ENCODE results near the gene LRP1B. TPM values are rescaled to one million over a fixed set of nuclear protein-coding genes. Genes with fewer than 3 reads are reported as not detected.

The LRP1B gene
- total and polyA plus RNA-seq, 2 donors from 2014 or later: 0.69 to 1.2 TPM

GRCh38 chr2:141331127-141331526 lies 799.7 kb downstream of the LRP1B start:
- H3K36me3 ChIP-seq (ENCODE audit: control insufficient read depth in 2 of 3, insufficient read depth in 3 of 3, low read length in 3 of 3): no peaks in the 10 kb centered on the region
- no peak for FAIRE-seq
- no peak overlapping the region for H3K27ac ChIP-seq (ENCODE audit: low read depth in 2 of 2, low read length in 2 of 2)
- H3K27me3 ChIP-seq (ENCODE audit: control insufficient read depth, insufficient read depth, low read length): no peaks in the 10 kb centered on the region
- no peaks in the 10 kb centered on the region for H3K9me3 ChIP-seq (ENCODE audit: control insufficient read depth in 2 of 3, insufficient read depth in 1 of 3, low read length in 3 of 3)
- no peak for DNase-seq
- H3K9ac ChIP-seq (ENCODE audit: low read length in 3 of 3): no peak overlapping the region
- intact Hi-C loops (cut with DNase I): no loop called here
- H3K4me3 ChIP-seq (ENCODE audit: low read length in 3 of 3): no peak overlapping the region
- no peaks in the 10 kb centered on the region for H3K4me1 ChIP-seq (ENCODE audit: control insufficient read depth in 2 of 3, insufficient read depth in 2 of 3, low read depth in 1 of 3, low read length in 3 of 3)
- TF ChIP-seq, protein P1, sequence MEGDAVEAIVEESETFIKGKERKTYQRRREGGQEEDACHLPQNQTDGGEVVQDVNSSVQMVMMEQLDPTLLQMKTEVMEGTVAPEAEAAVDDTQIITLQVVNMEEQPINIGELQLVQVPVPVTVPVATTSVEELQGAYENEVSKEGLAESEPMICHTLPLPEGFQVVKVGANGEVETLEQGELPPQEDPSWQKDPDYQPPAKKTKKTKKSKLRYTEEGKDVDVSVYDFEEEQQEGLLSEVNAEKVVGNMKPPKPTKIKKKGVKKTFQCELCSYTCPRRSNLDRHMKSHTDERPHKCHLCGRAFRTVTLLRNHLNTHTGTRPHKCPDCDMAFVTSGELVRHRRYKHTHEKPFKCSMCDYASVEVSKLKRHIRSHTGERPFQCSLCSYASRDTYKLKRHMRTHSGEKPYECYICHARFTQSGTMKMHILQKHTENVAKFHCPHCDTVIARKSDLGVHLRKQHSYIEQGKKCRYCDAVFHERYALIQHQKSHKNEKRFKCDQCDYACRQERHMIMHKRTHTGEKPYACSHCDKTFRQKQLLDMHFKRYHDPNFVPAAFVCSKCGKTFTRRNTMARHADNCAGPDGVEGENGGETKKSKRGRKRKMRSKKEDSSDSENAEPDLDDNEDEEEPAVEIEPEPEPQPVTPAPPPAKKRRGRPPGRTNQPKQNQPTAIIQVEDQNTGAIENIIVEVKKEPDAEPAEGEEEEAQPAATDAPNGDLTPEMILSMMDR (IDR thresholded peaks at IDR 0.05; ENCODE audit: borderline replicate concordance, extremely low read depth, insufficient read depth): no peak

- H3K4me1 ChIP-seq (ENCODE audit: control insufficient read depth in 2 of 3, insufficient read depth in 2 of 3, low read depth in 1 of 3, low read length in 3 of 3): no peaks in the 10 kb centered on the region
- TF ChIP-seq, protein P1 (IDR thresholded peaks at IDR 0.05; ENCODE audit: borderline replicate concordance, extremely low read depth, insufficient read depth): no peak
- no peaks in the 10 kb centered on the region for H3K9me3 ChIP-seq (ENCODE audit: control insufficient read depth in 2 of 3, insufficient read depth in 1 of 3, low read length in 3 of 3)
- no peaks in the 10 kb centered on the region for H3K27me3 ChIP-seq (ENCODE audit: control insufficient read depth, insufficient read depth, low read length)
- H3K4me3 ChIP-seq (ENCODE audit: low read length in 3 of 3): no peak overlapping the region
- no peak overlapping the region for H3K9ac ChIP-seq (ENCODE audit: low read length in 3 of 3)
- no peak overlapping the region for H3K27ac ChIP-seq (ENCODE audit: low read depth in 2 of 2, low read length in 2 of 2)
- no peak for DNase-seq
- intact Hi-C loops (cut with DNase I): no loop called here
- peak; percentile 52 for FAIRE-seq
- H3K36me3 ChIP-seq (ENCODE audit: control insufficient read depth in 2 of 3, insufficient read depth in 3 of 3, low read length in 3 of 3): no peaks in the 10 kb centered on the region
Measured at GRCh38 chr2:141329964-141330363, 800.9 kb downstream of the LRP1B start.

DNA sequence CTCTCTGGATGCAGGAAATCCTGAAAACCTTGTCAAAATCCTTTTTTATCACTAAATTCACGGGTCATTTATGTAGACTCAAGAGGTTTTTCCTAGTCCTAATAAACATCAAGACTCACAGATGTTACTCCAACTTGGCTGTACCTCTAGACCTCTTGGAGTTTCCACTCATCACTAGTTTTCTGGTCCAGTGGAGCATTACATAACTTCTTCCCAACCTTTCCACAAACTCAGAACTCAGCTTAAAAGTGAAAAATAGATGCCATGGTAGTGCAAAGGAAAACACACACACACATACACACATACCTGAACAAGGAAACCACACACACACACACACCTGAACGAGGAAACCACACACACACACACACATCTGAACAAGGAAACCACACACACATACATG lies 807.2 kb downstream of the LRP1B start:
- intact Hi-C loops (cut with DNase I): no loop called here
- H3K9ac ChIP-seq (ENCODE audit: low read length in 3 of 3): no peak overlapping the region
- H3K4me3 ChIP-seq (ENCODE audit: low read length in 3 of 3): no peak overlapping the region
- no peaks in the 10 kb centered on the region for H3K4me1 ChIP-seq (ENCODE audit: control insufficient read depth in 2 of 3, insufficient read depth in 2 of 3, low read depth in 1 of 3, low read length in 3 of 3)
- no peaks in the 10 kb centered on the region for H3K36me3 ChIP-seq (ENCODE audit: control insufficient read depth in 2 of 3, insufficient read depth in 3 of 3, low read length in 3 of 3)
- no peaks in the 10 kb centered on the region for H3K9me3 ChIP-seq (ENCODE audit: control insufficient read depth in 2 of 3, insufficient read depth in 1 of 3, low read length in 3 of 3)
- H3K27me3 ChIP-seq (ENCODE audit: control insufficient read depth, insufficient read depth, low read length): no peaks in the 10 kb centered on the region
- TF ChIP-seq, protein P1 (IDR thresholded peaks at IDR 0.05; ENCODE audit: borderline replicate concordance, extremely low read depth, insufficient read depth): no peak
- no peak overlapping the region for H3K27ac ChIP-seq (ENCODE audit: low read depth in 2 of 2, low read length in 2 of 2)
- peak in 2 of 5 donors; percentile 16 to 27 for DNase-seq
- FAIRE-seq: no peak

DNA sequence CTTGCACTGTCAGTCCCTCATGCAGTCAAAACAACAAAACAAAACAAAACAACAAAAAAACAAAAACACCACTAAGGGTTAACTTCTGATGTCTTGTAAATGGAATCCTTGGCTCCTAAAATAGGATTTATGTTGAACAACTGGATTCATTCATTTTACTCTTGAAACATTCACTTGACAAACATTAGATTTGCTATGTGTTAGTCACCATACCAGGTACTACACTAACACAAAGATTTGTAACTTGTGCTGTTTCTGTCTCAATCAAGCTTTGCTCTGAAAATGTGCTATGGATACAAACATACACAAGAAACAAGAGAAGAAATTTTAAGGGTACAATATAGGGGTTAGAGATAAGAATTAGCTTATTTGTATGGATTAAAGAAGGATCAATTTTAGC lies 812.8 kb downstream of the LRP1B start:
- H3K9me3 ChIP-seq (ENCODE audit: control insufficient read depth in 2 of 3, insufficient read depth in 1 of 3, low read length in 3 of 3): no peaks in the 10 kb centered on the region
- no peak overlapping the region for H3K9ac ChIP-seq (ENCODE audit: low read length in 3 of 3)
- H3K27me3 ChIP-seq (ENCODE audit: control insufficient read depth, insufficient read depth, low read length): no peaks in the 10 kb centered on the region
- TF ChIP-seq, protein P1 (IDR thresholded peaks at IDR 0.05; ENCODE audit: borderline replicate concordance, extremely low read depth, insufficient read depth): no peak
- H3K4me3 ChIP-seq (ENCODE audit: low read length in 3 of 3): no peak overlapping the region
- intact Hi-C loops (cut with DNase I): no loop called here
- H3K4me1 ChIP-seq (ENCODE audit: control insufficient read depth in 2 of 3, insufficient read depth in 2 of 3, low read depth in 1 of 3, low read length in 3 of 3): no peaks in the 10 kb centered on the region
- no peak for FAIRE-seq
- H3K27ac ChIP-seq (ENCODE audit: low read depth in 2 of 2, low read length in 2 of 2): no peak overlapping the region
- no peaks in the 10 kb centered on the region for H3K36me3 ChIP-seq (ENCODE audit: control insufficient read depth in 2 of 3, insufficient read depth in 3 of 3, low read length in 3 of 3)
- DNase-seq: no peak
